NOMO-1 treated with DMSO at 0.1 percent for 48 hours (cell line): Measurements from ENCODE around the gene FBLN2.

ENCODE experiments used
- DNase-seq: peaks from one replicate; lab custom pipeline; 2025; ENCODE audit not compliant: unreplicated experiment; lab: John Stamatoyannopoulos, UW

Gene FBLN2

GRCh38 chr3:13530241-13531009 lies 18.5 kb upstream of the FBLN2 start:
- DNase-seq, result no peak

- DNase-seq, result no peak
Observed at GRCh38 chr3:13532085-13532484, 16.8 kb upstream of the FBLN2 start.

GRCh38 chr3:13532631-13533030 lies 16.3 kb upstream of the FBLN2 start:
- DNase-seq, result no peak

GRCh38 chr3:13533885-13534301 lies 15.0 kb upstream of the FBLN2 start:
- DNase-seq, result no peak

DNA sequence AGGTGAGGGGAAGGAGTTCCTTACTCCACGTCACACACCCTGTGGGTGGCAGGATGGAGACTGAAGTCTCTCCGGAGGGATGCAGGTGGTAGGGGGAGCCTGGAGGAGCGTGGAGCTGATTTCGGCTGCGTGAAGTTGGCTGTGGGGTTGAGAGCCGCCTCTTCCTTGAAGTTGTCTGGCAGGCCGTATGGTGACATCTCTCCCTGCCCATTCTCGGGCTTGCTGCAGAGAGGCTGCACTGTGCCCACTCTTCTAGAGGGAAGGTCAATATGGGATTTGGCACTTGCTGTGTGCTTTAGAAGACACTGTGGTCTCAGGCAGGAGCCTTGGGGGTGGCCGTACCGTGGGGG lies 13.4 kb upstream of the FBLN2 start:
- no peak for DNase-seq

- DNase-seq, result no peak
Observed at GRCh38 chr3:13535905-13536304, 13.0 kb upstream of the FBLN2 start.

DNA sequence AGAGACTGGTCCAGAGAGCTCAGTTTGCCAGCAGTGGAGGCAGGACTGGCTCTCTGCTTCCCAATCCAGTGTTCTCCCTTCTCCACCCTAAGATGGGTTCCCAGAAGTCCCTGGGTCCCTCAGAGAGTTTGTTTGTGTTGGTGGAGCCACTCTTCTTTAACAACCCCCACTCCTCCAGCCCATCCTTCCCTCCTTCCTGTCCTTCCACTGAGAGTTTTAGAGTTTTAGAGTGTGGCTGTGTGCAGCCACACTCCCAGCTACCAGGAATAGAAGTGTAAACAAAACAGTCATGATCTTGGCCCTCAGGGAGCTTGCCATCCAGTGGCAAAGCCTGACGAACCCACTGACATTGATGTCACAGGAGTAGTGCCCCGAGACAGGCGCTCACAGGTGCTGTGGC lies 12.5 kb upstream of the FBLN2 start:
- no peak for DNase-seq

DNA sequence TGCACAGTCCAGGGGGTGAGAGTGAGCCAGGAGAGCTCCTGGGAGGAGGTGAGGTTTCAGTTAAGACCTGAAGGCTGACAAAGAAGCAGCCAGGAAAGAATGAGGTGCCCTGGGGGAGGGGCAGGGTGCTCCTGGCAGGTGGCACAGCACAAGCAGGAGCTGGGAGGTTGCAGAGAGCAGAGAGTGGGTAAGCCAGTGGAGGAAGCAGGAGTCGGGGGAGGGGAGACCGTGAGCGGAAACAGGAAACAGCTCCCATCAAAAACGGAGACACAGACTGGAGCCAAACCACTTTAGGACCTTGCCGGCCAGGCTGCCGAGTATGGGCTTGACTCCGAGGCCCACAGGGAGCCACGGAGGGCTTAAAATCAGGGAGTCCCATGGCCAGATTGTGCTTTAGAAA lies 12.1 kb upstream of the FBLN2 start:
- no peak for DNase-seq

DNA sequence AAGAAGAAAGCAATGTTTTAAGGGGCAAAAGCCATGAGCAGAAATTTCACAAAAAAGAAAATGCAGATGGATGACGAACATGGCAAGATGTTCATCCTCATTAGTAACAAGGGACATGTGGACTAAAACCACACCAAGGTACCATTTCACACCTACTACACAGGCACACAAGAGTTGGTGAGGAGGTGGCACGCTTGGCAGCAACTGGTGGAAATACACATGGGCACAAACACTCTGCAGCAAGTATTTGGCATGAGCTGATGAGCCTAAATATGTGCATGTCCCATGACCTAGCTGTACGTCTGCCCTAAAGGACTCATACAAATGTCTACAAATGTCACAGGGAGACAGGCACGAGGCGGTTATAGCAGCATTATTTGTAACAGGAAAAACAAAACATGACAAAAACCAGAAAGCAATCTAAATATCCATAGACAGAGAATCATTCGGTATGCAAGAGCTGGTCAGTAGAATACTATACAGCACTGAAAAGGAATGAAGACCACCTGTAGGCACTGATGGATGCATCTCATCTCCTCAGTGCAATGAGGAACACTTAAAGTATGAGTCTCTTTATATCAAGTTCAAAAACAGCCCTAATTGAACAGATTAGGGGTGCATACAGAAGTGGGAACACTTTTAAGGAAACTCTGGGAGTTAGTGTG lies 11.5 kb upstream of the FBLN2 start:
- DNase-seq, result no peak

GRCh38 chr3:13537909-13538296 lies 11.0 kb upstream of the FBLN2 start:
- DNase-seq, result no peak

DNA sequence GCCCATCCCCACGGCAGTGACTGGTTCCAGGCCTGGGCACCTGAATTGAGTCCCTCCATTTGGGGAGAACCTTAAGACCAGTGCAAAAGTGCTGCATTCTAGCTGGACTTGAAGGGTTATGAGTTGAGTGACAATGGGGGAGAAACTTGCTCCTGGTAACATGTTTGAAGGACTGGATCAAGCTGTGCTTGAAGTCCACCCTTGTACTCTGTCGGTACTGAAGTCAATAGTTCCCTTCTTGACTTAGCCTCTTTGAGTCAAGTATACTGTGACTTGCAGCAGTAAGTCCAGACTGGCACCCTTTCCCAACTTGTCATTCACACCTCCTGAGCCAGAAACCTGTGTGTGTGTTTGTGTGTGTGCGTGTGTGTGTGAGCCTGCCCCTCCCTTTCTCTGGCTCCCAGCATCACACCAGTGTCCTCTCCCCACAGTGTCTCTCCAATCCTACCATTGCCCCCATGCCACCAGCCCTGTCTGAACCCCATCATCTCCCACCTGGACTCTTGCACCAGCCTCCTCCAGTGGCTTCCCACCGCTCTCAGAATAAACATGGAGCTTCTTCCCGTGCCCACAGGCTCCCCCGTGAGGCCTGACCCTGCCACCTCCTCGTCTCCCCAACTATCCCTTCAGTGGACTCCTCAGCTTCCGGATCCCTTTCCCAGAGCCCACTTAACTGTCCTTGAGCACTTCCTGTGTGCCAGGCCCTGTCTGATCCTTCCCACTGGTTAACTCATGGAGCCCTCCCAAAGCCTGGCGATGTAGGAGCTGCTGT lies 10.2 kb upstream of the FBLN2 start:
- DNase-seq, result no peak

- no peak for DNase-seq
Observed at GRCh38 chr3:13539292-13539638, 9.7 kb upstream of the FBLN2 start.

DNA sequence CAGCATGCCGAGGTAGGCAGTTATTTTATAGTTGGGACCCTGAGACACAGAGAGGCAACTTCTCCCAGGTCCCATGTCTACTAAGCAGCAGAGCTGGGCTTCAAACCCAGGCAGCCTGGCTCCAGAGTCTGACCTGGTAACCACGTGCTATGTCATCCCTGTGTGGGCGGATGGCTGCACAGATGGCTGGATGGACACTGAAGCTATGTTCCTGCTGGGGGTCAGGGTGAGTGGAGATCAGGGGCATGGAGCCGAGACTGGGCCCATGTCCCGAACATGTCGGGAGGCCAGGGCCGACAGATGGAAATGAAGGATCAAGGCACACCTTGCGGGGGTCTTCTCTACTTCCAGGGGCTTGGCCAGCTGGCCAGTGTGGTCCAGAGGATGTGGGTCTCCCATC lies 9.3 kb upstream of the FBLN2 start:
- no peak for DNase-seq

DNA sequence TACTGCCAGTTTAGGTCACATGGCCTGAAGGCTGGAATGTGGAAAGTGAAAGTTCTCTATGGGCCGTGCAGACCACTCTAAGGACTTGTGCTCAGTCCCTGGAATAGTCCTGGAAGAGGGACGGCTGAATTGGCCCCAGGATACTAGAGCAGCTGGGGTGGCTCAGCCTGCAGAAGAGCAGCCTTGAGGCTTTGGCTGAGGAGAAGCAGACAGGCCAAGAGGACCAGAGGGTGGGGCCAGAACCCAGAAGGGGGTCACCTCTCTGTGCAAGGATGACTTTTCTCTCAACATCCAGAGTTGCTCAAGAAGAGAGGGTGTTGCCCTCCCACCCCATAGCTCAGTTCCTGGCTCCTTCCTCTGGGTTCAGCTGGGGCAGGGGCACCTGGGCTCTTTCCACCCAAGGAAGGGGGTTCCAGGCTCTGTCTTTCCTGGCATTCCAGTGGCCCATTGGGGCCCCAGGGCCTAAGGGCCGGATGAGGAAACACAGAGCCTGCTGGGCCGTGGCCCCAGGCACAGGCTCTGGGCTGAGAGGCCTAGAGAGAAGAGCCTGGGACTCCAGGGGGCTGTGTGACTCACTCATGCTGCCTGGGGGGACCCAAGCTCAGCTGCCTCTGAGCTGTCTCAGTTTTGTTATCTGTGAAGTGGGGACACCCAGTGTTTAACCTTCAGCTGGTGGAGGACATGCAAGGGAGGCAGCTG lies 8.5 kb upstream of the FBLN2 start:
- DNase-seq, result no peak

DNA sequence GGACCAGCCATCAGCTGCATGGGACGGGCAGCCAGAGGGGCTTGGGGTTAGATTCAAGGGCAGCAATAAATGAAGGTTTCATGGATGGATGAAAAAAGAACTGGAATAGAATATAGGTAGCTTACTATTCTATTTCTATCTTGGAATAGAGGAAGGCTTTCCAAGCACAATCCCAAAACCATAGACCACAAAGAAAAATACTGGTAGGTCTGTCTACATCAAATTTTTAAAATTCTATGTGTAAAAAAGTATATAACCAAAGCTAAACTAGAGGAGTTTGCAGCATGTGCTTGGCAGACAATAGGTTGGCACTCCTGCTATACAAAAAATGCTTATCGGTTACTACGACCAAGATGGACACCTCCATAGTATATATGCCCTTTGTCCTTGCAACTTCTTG lies 7.2 kb upstream of the FBLN2 start:
- no peak for DNase-seq

DNA sequence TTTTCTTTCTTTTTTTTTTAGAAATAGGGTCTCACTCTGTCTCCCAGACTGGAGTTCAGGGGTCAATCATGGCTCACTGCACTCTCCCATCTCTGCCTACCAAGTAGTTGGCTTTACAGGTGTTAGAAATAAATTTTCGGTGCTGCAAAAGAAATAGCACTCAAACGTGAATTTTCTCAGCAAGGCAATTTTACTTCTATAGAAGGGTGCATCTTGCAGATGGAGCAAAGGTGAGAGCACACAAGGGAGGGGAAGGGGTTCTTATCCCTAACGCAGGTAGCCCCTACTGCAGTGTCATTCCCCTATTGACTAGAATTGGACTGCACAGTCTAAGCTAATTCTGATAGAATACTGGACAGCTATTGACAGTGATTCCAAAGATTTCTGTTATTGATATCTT lies 6.8 kb upstream of the FBLN2 start:
- DNase-seq, result no peak

- DNase-seq, result no peak
Observed at GRCh38 chr3:13543253-13543652, 5.7 kb upstream of the FBLN2 start.

DNA sequence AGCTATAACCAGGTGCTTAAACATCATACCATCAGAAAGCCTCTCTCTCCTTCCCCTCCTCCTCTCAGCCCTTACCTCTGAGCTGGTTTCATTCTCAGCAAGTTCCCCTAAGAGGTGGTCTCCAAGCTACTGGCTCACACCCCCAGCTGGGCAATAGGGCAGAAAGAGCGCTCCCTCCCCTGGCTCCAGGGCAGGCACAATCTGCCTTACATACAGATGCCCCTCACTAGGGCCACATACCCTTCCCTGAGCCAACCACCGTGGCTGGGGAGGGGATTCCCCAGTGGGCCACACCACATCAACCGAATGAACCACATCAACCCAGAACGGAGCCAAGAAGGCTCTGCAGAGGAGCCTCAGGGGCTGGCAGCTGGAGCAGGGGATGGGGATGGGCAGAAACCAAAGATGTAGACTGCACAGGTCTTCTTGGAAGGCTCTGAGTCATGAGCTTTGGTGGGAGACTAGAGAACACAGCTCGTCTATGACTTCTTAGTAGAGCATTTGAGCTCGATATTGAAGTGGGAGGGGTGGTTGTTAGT lies 4.6 kb upstream of the FBLN2 start:
- no peak for DNase-seq

- no peak for DNase-seq
Observed at GRCh38 chr3:13544951-13545651, 3.8 kb upstream of the FBLN2 start.

DNA sequence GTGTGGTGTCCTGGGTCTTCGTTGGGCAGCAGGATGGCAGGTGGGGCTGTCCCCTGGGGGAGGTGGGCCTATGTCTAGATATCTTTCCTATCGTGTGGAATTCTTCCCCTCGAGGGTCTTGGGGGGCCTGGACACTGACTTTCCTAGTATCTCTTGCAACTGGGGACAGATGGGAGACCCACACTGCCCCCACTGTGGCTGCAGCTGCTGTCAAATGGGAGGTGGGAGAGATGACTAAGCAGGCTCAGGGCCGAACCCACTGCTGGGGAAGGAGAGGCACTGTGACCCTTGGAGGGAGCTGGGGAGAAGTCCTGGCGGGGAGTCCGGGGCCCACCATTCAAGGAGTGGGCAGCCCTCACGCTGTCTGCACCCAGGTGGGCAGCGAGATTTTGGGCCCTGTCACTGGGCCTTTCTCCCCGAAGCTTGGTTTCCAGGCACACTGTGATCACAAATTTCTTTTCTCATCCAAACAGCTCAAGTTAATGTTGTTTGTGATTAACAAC lies 2.9 kb upstream of the FBLN2 start:
- no peak for DNase-seq
